Measurements from ENCODE around the gene CENPL. TPM values are rescaled to one million over a fixed set of nuclear protein-coding genes. Genes with fewer than 3 reads are reported as not detected.
A peak's percentile ranks its signal among the peaks of the same experiment; 100 is the strongest.

CENPL gene
- total and polyA plus RNA-seq, 10 of the 15 experiments (the other 5 are each of a cell fraction or from before 2014, with no cell fraction given): 14.9 to 32.1 (median 24.5) TPM

GRCh38 chr1:173824315-173825081, at the start of gene CENPL, which contains the start of gene DARS2 (continued):
- TF ChIP-seq CUX1 (IDR thresholded peaks at IDR 0.05; ENCODE audit: insufficient replicate concordance, low read depth, low read length) (no peak), ZNF687 (IDR thresholded peaks at IDR 0.05) (no peak), TARDBP (IDR thresholded peaks at IDR 0.05; ENCODE audit: borderline replicate concordance) (peak; percentile 65; the same call in 1 of the 2 replicates), NFXL1 (IDR thresholded peaks at IDR 0.05; ENCODE audit: borderline replicate concordance) (no peak), PKNOX1 (IDR thresholded peaks at IDR 0.05) (no peak), TAF1 (IDR thresholded peaks at IDR 0.05; ENCODE audit: borderline replicate concordance, low read depth, low read length) (peak; percentile 29; the same call in 1 of the 2 replicates), SREBF1 (IDR thresholded peaks at IDR 0.05; ENCODE audit: low read length) (peak; percentile 29; the same call in 1 of the 2 replicates), CHD1 (IDR thresholded peaks at IDR 0.05; ENCODE audit: low read depth, low read length) (peak; percentile 33; the same call in 1 of the 2 replicates), CHD4 (IDR thresholded peaks at IDR 0.05) (no peak), ZNF622 (IDR thresholded peaks at IDR 0.05) (no peak), ELK1 (IDR thresholded peaks at IDR 0.05; ENCODE audit: low read depth, low read length) (peak; percentile 12; the same call in 1 of the 2 replicates), JUNB (IDR thresholded peaks at IDR 0.05) (peak; percentile 13; the same call in 1 of the 2 replicates), REST (IDR thresholded peaks at IDR 0.05; ENCODE audit: low read depth, low read length) (no peak), RCOR1 (conservative IDR thresholded peaks at IDR 0.05; ENCODE audit: low read depth, low read length) (0 out of 2 replicates have a peak, but pooled peaks have one; percentile 78)

Measured in GM12878 (cell line).